ENCODE data around the gene LRWD1.

GRCh38 chr7:102427019-102427405, 37.8 kb upstream of the LRWD1 start:
- TF ChIP-seq, protein P1, sequence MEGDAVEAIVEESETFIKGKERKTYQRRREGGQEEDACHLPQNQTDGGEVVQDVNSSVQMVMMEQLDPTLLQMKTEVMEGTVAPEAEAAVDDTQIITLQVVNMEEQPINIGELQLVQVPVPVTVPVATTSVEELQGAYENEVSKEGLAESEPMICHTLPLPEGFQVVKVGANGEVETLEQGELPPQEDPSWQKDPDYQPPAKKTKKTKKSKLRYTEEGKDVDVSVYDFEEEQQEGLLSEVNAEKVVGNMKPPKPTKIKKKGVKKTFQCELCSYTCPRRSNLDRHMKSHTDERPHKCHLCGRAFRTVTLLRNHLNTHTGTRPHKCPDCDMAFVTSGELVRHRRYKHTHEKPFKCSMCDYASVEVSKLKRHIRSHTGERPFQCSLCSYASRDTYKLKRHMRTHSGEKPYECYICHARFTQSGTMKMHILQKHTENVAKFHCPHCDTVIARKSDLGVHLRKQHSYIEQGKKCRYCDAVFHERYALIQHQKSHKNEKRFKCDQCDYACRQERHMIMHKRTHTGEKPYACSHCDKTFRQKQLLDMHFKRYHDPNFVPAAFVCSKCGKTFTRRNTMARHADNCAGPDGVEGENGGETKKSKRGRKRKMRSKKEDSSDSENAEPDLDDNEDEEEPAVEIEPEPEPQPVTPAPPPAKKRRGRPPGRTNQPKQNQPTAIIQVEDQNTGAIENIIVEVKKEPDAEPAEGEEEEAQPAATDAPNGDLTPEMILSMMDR (IDR thresholded peaks at IDR 0.05): no peak
- TF ChIP-seq POLR2A (IDR thresholded peaks at IDR 0.05): no peak

Data from Peyer's patch (tissue), 4 donors.